ENCODE data around the gene NTM.

NTM gene

DNA sequence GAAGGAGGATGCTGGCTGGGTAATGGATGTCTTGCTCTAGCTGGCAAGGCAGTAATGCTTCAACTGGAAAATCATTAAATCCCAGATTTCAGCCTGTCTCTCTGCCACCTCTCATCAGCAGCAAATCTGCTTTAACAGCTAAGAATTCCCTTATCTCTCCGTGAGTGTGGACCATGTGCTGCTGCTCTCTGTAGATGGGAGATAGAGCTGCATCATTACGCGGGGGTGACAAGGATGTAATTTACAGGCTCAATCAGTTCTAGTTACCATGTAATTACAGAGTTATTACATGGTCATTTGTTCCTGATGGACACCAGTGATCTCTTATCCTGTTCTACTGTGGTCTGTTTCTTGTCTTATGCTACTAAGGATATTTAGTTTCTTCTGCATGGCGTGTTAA is 665.4 kb downstream of the NTM start:
- no peak overlapping the region for H3K27ac ChIP-seq
- no peak for DNase-seq (ENCODE audit: low read depth, low spot score)

DNA sequence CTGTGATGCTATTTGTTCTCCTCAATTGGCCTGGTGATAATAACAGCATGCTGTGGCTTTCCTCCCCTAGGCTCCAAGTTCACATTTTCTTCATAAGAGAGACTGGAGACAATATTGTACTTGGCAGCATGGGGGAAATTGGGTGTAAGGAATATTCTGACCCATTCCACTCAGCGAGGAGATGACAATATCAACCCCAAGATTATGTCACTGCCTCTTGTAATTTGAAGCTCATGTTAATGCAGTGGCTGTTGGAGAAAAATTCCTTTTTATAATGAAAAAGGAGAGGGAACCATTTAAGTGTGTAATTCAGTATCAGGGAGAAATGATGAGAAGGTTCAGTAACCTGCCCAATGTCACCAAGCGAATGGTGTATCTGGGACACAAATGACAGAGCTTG is 665.8 kb downstream of the NTM start:
- no peak overlapping the region for H3K27ac ChIP-seq
- DNase-seq (ENCODE audit: low read depth, low spot score) = no peak

GRCh38 chr11:132036746-132037466 is 666.5 kb downstream of the NTM start:
- DNase-seq (ENCODE audit: low read depth, low spot score) = no peak
- H3K27ac ChIP-seq = no peak overlapping the region

GRCh38 chr11:132037467-132037862 is 667.0 kb downstream of the NTM start:
- DNase-seq (ENCODE audit: low read depth, low spot score) = no peak
- H3K27ac ChIP-seq = no peak overlapping the region

DNA sequence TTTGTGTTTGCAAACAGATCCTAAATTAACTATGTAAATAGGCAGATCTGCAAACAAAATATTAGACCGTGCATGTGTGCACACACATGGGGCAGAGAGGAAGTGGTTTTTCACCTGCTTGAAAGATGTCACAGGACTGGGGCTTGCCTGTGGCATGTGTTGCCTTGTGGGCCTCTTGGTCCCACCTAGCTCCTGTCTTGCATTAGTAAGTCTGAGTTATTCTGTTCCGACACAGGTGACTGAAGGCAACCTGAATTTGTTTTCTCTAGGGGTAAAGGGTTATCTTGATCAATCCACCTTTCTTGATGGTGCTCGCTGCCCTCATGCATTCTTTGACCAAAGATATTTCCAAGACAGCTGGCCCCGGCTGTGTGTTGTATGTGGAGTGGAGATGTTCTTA is 667.5 kb downstream of the NTM start:
- no peak overlapping the region for H3K27ac ChIP-seq
- DNase-seq (ENCODE audit: low read depth, low spot score) = no peak

DNA sequence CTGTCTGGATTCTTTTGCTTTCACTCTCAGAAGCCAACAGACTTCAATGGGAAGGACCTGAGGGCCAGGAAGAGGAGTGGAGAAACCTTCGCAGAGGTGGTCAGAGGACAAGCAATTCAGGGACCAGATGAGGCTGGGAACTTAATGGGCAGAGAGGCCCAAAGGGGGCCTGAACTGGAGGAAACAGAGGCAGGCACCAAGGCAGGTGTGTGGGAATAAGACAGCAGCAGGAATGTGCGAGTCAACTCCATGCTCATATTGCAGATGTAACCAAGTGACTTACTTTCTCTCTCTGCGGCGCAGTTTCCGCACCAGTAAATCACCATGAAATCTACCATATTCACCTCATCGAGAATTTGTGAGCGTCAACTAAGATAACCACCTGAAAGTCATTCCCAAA is 669.1 kb downstream of the NTM start:
- H3K27ac ChIP-seq = no peak overlapping the region
- no peak for DNase-seq (ENCODE audit: low read depth, low spot score)

DNA sequence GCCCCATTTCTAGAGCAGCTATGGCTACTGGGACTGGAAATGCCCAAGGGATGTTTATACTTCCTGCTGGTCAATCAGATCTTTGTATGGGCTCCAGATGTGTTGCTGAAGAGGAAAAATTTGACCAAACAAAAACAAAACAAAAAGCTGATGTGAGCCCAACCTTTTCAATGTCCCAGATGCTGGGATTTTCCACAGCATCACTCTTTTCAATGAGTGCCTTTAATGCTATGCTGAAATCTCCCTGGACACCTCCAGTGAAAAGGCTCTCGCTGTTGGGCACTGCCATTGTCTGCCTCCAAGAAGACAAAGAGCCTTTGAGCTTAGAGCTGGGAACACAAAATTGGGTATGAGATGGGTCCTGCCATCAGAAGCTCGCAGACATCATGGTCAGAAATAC is 671.9 kb downstream of the NTM start:
- no peak for DNase-seq (ENCODE audit: low read depth, low spot score)
- H3K27ac ChIP-seq = no peak overlapping the region

- DNase-seq (ENCODE audit: low read depth, low spot score) = no peak
- H3K27ac ChIP-seq = no peak overlapping the region
Measured at GRCh38 chr11:132043714-132044113, 673.3 kb downstream of the NTM start.

DNA sequence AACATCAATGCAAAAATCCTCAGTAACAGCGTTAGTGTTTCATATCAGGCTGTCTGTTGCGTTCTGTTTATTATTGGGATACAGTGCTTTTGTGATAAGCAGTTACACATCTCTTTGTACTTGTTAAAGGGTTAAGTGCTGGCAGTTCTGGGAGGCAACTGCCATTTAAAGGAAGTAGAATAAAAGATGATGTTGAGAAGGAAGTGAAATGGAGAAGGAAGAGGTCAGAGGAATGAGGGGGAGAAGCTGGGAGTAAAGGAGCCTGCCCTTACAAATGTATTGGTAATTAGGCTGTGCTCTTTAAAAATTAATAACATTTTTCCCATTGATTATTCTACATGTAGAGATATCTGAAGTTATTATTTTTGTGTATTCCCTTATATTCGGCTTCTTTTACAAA is 674.7 kb downstream of the NTM start:
- no peak for DNase-seq (ENCODE audit: low read depth, low spot score)
- no peak overlapping the region for H3K27ac ChIP-seq

DNA sequence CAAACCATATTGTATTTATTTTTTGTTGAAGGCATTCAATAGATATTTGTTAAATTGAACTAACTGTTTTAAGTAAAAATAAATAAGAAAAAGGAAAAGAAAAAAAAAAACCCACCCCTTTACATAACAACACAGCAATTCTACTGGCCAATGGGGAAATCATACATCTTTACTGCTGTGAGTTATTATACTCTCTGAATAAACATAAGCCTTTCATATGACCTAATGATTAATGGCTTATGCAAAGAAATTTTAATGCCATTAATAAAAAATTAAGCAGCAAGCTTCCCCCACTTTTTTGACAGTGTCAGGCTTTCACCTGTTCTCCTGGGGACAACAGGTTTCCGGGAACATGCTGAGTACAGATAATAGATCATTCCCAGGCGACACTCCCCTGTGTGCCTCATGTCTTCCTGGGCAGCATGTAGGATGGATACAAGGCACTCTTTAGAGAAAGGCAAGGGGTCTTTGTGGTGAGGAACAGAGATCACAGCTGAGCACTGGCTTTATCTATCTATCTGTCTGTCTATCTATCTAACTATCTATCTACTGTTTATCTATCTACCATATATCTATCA is 676.0 kb downstream of the NTM start:
- H3K27ac ChIP-seq = no peak overlapping the region
- no peak for DNase-seq (ENCODE audit: low read depth, low spot score)

DNA sequence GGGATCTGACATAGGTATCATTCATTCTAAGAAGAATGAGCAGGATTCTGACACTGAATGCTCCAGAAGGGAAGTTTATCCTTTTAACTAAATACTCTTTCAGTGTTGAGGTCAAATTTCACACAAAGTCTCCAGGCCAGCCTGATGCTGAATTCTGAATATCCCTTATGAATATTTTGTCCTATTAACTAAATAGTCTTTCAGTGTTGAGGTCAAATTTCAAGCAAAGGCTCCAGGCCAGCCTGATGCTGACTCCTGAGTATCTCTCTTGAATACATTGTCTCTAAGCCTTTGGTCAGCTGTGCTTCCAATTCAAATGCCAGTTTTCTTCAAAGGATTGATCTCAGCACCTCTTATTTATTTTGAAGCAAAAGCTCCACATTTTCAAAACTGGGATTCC is 676.8 kb downstream of the NTM start:
- H3K27ac ChIP-seq = no peak overlapping the region
- no peak for DNase-seq (ENCODE audit: low read depth, low spot score)

- DNase-seq (ENCODE audit: low read depth, low spot score) = no peak
- no peak overlapping the region for H3K27ac ChIP-seq
Measured at GRCh38 chr11:132048040-132048439, 677.6 kb downstream of the NTM start.

GRCh38 chr11:132049205-132049604 is 678.8 kb downstream of the NTM start:
- no peak overlapping the region for H3K27ac ChIP-seq
- no peak for DNase-seq (ENCODE audit: low read depth, low spot score)

- no peak for DNase-seq (ENCODE audit: low read depth, low spot score)
- H3K27ac ChIP-seq = no peak overlapping the region
Measured at GRCh38 chr11:132050049-132050448, 679.6 kb downstream of the NTM start.

DNA sequence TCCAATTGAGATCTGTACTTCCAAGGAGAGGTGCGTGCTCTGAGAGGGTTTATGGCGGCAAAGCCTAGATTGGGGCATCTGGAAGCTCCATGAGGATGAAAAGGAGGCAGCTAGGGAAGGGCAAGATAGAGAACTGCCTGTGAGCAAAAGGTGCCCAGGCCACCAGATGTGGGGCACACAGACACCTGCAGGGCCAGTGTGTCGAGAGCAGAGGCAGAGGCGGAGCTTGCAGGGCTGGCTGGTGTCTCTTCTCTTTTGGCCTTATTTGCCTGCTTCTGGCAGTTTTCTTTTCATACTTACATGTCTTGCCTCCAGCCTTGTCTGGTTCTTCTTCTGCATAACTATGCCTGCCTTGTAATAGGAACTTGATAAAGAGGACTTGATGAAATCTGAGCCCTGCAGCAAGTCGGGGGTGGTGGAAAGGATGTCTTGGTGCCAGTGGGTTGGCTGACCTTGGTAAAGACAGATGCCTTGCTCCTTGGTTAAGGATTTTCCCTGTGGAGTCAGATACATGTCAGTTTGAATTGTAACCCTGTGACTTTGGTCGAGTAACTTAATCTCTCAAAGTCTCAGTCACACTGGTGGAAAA is 680.3 kb downstream of the NTM start:
- DNase-seq (ENCODE audit: low read depth, low spot score) = no peak
- no peak overlapping the region for H3K27ac ChIP-seq

GRCh38 chr11:132051704-132052103 is 681.3 kb downstream of the NTM start:
- no peak overlapping the region for H3K27ac ChIP-seq
- no peak for DNase-seq (ENCODE audit: low read depth, low spot score)

GRCh38 chr11:132052342-132052741 is 681.9 kb downstream of the NTM start:
- no peak overlapping the region for H3K27ac ChIP-seq
- no peak for DNase-seq (ENCODE audit: low read depth, low spot score)

GRCh38 chr11:132052904-132053303 is 682.5 kb downstream of the NTM start:
- no peak overlapping the region for H3K27ac ChIP-seq
- no peak for DNase-seq (ENCODE audit: low read depth, low spot score)

DNA sequence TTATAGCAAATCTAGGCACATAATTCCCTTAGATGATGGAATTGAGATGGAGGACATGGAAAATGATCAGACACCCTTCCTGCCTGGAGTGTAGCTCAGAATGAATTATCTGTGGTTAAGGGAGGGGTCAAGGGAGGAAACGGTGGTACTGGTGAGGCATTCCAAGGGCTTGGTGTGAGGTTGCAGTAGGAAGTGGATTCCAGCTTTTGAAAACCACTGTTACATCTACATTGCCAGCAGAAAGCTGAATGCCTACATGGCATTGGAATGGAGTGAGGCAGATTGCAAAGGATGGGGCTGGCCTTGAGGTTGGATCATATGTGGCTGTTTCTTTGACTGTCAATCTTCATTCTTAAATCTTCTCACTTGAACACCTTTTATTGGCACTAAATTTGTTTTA is 684.4 kb downstream of the NTM start:
- H3K27ac ChIP-seq = peak overlapping the region; percentile 97
- peak; percentile 12 for DNase-seq (ENCODE audit: low read depth, low spot score)

- peak overlapping the region; percentile 97 for H3K27ac ChIP-seq
- DNase-seq (ENCODE audit: low read depth, low spot score) = no peak
Measured at GRCh38 chr11:132055296-132055695, 684.9 kb downstream of the NTM start.

DNA sequence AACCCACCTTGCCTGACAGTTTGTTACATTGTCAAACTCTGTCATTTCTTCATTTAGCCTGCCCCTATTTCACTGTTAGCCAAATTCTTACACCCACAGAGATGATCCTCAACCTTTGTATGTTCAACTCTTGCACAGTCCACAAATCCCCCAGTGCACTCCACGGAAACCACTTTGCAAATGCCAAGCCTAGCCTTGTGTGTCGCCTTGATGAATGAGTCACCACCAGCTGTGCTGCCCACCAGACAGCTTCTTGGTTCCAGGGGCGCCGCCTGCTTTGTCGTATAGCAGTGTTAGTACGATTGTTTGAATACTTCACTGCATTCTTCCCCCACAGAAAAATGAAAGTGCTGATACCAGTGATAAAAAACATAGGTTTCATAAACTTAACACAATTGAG is 686.3 kb downstream of the NTM start:
- peak overlapping the region; percentile 97 for H3K27ac ChIP-seq
- no peak for DNase-seq (ENCODE audit: low read depth, low spot score)

- H3K27ac ChIP-seq = peak overlapping the region; percentile 97
- no peak for DNase-seq (ENCODE audit: low read depth, low spot score)
Measured at GRCh38 chr11:132057266-132057665, 686.9 kb downstream of the NTM start.
